ENCODE data around the gene FKBP4.
A peak's percentile ranks its signal among the peaks of the same experiment; 100 is the strongest.

FKBP4 gene

GRCh38 chr12:2795291-2796186 is 769 bp downstream of the FKBP4 start:
- peak overlapping the region; percentile 93 for H3K4me2 ChIP-seq (ENCODE audit: low read length)
- no peaks in the 10 kb centered on the region for H3K27me3 ChIP-seq (ENCODE audit: control insufficient read depth, low read length)
- TF ChIP-seq EZH2phosphoT487 (IDR thresholded peaks at IDR 0.05; ENCODE audit: borderline replicate concordance, low read length) (no peak), CTCF (IDR thresholded peaks at IDR 0.05; ENCODE audit: low read depth, low read length, poor library complexity, severe bottlenecking) (no peak)
- H3K4me3 ChIP-seq (ENCODE audit: low read length) = peak overlapping the region; percentile 95
- H3K36me3 ChIP-seq (ENCODE audit: control insufficient read depth, low read length) = peaks cover 48% of the 10 kb centered on the region
- H3K79me2 ChIP-seq (ENCODE audit: control insufficient read depth, low read length) = peaks cover 50% of the 10 kb centered on the region
- H3K9me2 ChIP-seq (replicated peaks; ENCODE audit: control insufficient read depth, low read length) = no peaks in the 10 kb centered on the region
- H3K9me3 ChIP-seq (ENCODE audit: control insufficient read depth, insufficient read depth, low read length) = no peaks in the 10 kb centered on the region
- peaks cover 31% of the 10 kb centered on the region for H4K20me1 ChIP-seq (ENCODE audit: control insufficient read depth, insufficient read depth, low read depth, low read length)
- H3K27ac ChIP-seq (ENCODE audit: low read depth, low read length) = no peak overlapping the region
- H3K4me1 ChIP-seq (ENCODE audit: control insufficient read depth, low read length) = peaks cover 22% of the 10 kb centered on the region
- H3F3A ChIP-seq (ENCODE audit: control insufficient read depth, insufficient read depth) = peaks cover 2% of the 10 kb centered on the region; the same call in 1 of the 2 replicates

GRCh38 chr12:2796187-2796666 is 1.5 kb downstream of the FKBP4 start:
- H3K79me2 ChIP-seq (ENCODE audit: control insufficient read depth, low read length) = peaks cover 50% of the 10 kb centered on the region
- H3K27ac ChIP-seq (ENCODE audit: low read depth, low read length) = no peak overlapping the region
- peak overlapping the region; percentile 93 for H3K4me2 ChIP-seq (ENCODE audit: low read length)
- peaks cover 31% of the 10 kb centered on the region for H4K20me1 ChIP-seq (ENCODE audit: control insufficient read depth, insufficient read depth, low read depth, low read length)
- no peaks in the 10 kb centered on the region for H3K27me3 ChIP-seq (ENCODE audit: control insufficient read depth, low read length)
- peak overlapping the region; percentile 95 for H3K4me3 ChIP-seq (ENCODE audit: low read length)
- no peaks in the 10 kb centered on the region for H3K9me2 ChIP-seq (replicated peaks; ENCODE audit: control insufficient read depth, low read length)
- TF ChIP-seq EZH2phosphoT487 (IDR thresholded peaks at IDR 0.05; ENCODE audit: borderline replicate concordance, low read length) (no peak), CTCF (IDR thresholded peaks at IDR 0.05; ENCODE audit: low read depth, low read length, poor library complexity, severe bottlenecking) (peak; percentile 34)
- peaks cover 4% of the 10 kb centered on the region; the same call in 1 of the 2 replicates for H3F3A ChIP-seq (ENCODE audit: control insufficient read depth, insufficient read depth)
- H3K4me1 ChIP-seq (ENCODE audit: control insufficient read depth, low read length) = peaks cover 22% of the 10 kb centered on the region
- peaks cover 55% of the 10 kb centered on the region for H3K36me3 ChIP-seq (ENCODE audit: control insufficient read depth, low read length)
- no peaks in the 10 kb centered on the region for H3K9me3 ChIP-seq (ENCODE audit: control insufficient read depth, insufficient read depth, low read length)

DNA sequence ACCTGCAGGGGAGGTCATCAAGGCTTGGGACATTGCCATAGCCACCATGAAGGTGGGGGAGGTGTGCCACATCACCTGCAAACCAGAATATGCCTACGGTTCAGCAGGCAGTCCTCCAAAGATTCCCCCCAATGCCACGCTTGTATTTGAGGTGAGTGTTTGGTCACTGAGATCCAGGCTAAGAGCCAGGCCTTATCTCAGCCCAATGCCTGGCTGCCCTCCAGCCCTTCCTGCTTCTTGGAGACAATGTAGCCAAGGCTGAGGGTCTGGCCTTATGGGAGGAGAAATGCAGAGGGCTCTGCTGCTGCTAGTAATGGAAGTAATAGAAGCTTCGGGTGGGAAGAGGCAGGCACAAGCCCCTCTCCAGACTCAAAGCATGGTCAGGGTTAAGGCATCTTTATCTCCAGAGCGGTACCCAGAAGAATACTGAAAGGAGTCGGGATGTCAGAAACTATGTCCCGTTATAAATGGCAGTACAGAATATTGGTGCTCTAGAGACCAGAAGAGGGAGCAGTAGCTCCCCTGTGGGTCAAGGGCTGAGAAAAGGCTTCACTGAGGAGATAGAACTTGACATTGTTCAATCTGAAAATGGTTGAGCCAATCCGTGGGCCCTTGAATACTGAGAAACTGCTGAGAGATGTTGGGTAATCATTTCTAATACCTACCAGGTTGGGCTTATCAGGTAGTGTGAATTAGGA is 3.1 kb downstream of the FKBP4 start:
- Histone ChIP-seq H3K9me3 (ENCODE audit: control insufficient read depth, insufficient read depth, low read length) (no peaks in the 10 kb centered on the region), H3K36me3 (ENCODE audit: control insufficient read depth, low read length) (peaks cover 71% of the 10 kb centered on the region), H3K9me2 (replicated peaks; ENCODE audit: control insufficient read depth, low read length) (no peaks in the 10 kb centered on the region), H3K27me3 (ENCODE audit: control insufficient read depth, low read length) (no peaks in the 10 kb centered on the region), H4K20me1 (ENCODE audit: control insufficient read depth, insufficient read depth, low read depth, low read length) (peaks cover 31% of the 10 kb centered on the region), H3K27ac (ENCODE audit: low read depth, low read length) (no peak overlapping the region), H3K79me2 (ENCODE audit: control insufficient read depth, low read length) (peaks cover 50% of the 10 kb centered on the region), H3K4me3 (ENCODE audit: low read length) (no peak overlapping the region), H3K4me2 (ENCODE audit: low read length) (no peak overlapping the region), H3K4me1 (ENCODE audit: control insufficient read depth, low read length) (peaks cover 22% of the 10 kb centered on the region), H3F3A (ENCODE audit: control insufficient read depth, insufficient read depth) (0 out of 2 replicates have a peak, but pooled peaks cover 4% of the 10 kb centered on the region)
- TF ChIP-seq EZH2phosphoT487 (IDR thresholded peaks at IDR 0.05; ENCODE audit: borderline replicate concordance, low read length) (no peak), CTCF (IDR thresholded peaks at IDR 0.05; ENCODE audit: low read depth, low read length, poor library complexity, severe bottlenecking) (peak; percentile 8)

All from DOHH2 (cell line).